GM23338 (cell line): Measurements from ENCODE around the gene USP48. TPM values are rescaled to one million over a fixed set of nuclear protein-coding genes. Genes with fewer than 3 reads are reported as not detected.

ENCODE experiments used
- ATAC-seq: fragments of 200-7000 bp; cut with Tn5 transposase; 3 replicates; pipeline ENCODE4 v1.9.1; 2020
- DNase-seq: peaks from one replicate; pipeline ENCODE4 v3.0.0-alpha.2; 2015; ENCODE audit warnings: low spot score
- H2AFZ ChIP-seq: fragments of 200-600 bp; sonication (generic); 2 replicates; pipeline ENCODE4 v1.8.0; 2016; ENCODE audit warnings: antibody characterized with exemption, mild to moderate bottlenecking, moderate library complexity
- H3F3A ChIP-seq: fragments of 200-600 bp; sonication (generic); replicated peaks from 2 replicates; pipeline ENCODE4 v1.8.0; 2017; ENCODE audit warnings: antibody characterized with exemption, mixed run types, low read depth
- H3K27ac ChIP-seq: fragments of 200-600 bp; sonication (generic); 2 replicates; pipeline ENCODE4 v1.6.1; 2016; ENCODE audit warnings: low read depth
- H3K27me3 ChIP-seq: fragments of 200-600 bp; sonication (generic); 2 replicates; pipeline ENCODE4 v1.8.0; 2016; ENCODE audit warnings: mild to moderate bottlenecking, mixed run types, moderate library complexity; ENCODE audit not compliant: insufficient read depth
- H3K36me3 ChIP-seq: fragments of 200-600 bp; sonication (generic); 2 replicates; pipeline ENCODE4 v1.8.0; 2016; ENCODE audit warnings: mild to moderate bottlenecking; ENCODE audit not compliant: insufficient read depth
- H3K4me1 ChIP-seq: fragments of 200-600 bp; sonication (generic); 2 replicates; pipeline ENCODE4 v1.8.0; 2016; ENCODE audit warnings: mild to moderate bottlenecking, moderate library complexity; ENCODE audit not compliant: insufficient read depth
- H3K4me2 ChIP-seq: fragments of 200-600 bp; sonication (generic); 2 replicates; pipeline ENCODE4 v1.7.1; 2017; ENCODE audit warnings: mixed run types
- H3K4me3 ChIP-seq: fragments of 200-600 bp; sonication (generic); 2 replicates; pipeline ENCODE4 v1.6.1; 2016; ENCODE audit warnings: mixed run types
- H3K79me2 ChIP-seq: fragments of 200-600 bp; sonication (generic); replicated peaks from 2 replicates; pipeline ENCODE4 v1.8.0; 2017; ENCODE audit warnings: mild to moderate bottlenecking; ENCODE audit not compliant: insufficient read depth
- H3K9me2 ChIP-seq: fragments of 200-600 bp; sonication (generic); 2 replicates; pipeline ENCODE4 v1.8.0; 2017; ENCODE audit not compliant: insufficient read depth
- H4K20me1 ChIP-seq: fragments of 200-600 bp; sonication (generic); replicated peaks from 2 replicates; pipeline ENCODE4 v1.8.0; 2017; ENCODE audit warnings: mild to moderate bottlenecking; ENCODE audit not compliant: insufficient read depth
- H3K27ac Mint-ChIP-seq: 2 replicates; pipeline ENCODE4 v1.8.0; 2020; ENCODE audit warnings: inconsistent platforms, mild to moderate bottlenecking, moderate library complexity, mixed read lengths
- H3K27me3 Mint-ChIP-seq: 3 replicates; pipeline ENCODE4 v1.8.0; 2022; ENCODE audit warnings: low read depth, mild to moderate bottlenecking, moderate library complexity, mixed read lengths, inconsistent platforms; ENCODE audit not compliant: insufficient read depth, poor library complexity
- H3K36me3 Mint-ChIP-seq: 3 replicates; pipeline ENCODE4 v1.8.0; 2021; ENCODE audit warnings: low read depth, mild to moderate bottlenecking, inconsistent platforms, moderate library complexity, mixed read lengths
- H3K4me1 Mint-ChIP-seq: 3 replicates; pipeline ENCODE4 v1.8.0; 2020; ENCODE audit warnings: mild to moderate bottlenecking, inconsistent platforms, mixed read lengths
- H3K4me3 Mint-ChIP-seq: 3 replicates; pipeline ENCODE4 v1.8.0; 2021; ENCODE audit warnings: moderate library complexity, mild to moderate bottlenecking, inconsistent platforms, mixed read lengths
- H3K9me3 Mint-ChIP-seq: 3 replicates; pipeline ENCODE4 v1.8.0; 2020; ENCODE audit warnings: moderate library complexity, mild to moderate bottlenecking, inconsistent platforms, mixed read lengths
- EZH2phosphoT487 ChIP-seq: fragments of 200-600 bp; sonication (generic); IDR thresholded peaks from one replicate; pipeline ENCODE4 v1.8.1; 2018; ENCODE audit warnings: antibody characterized with exemption; ENCODE audit not compliant: unreplicated experiment
- POLR2AphosphoS5 ChIP-seq: IDR thresholded peaks from 2 replicates; pipeline ENCODE4 v1.6.1; 2016; ENCODE audit warnings: antibody characterized with exemption, low read depth
- STAT1 ChIP-seq: IDR thresholded peaks from one replicate; pipeline ENCODE4 v1.6.1; 2016; ENCODE audit warnings: antibody characterized with exemption; ENCODE audit not compliant: unreplicated experiment
- ZNF114 ChIP-seq: fragments of 250-450 bp; sonication (Bioruptor Pico); IDR thresholded peaks from 2 replicates; pipeline ENCODE4 v1.5.0; 2020; ENCODE audit warnings: mild to moderate bottlenecking, moderate library complexity
- ZNF331 ChIP-seq: fragments of 250-450 bp; sonication (Bioruptor Pico); IDR thresholded peaks from 2 replicates; pipeline ENCODE4 v1.5.0; 2020; ENCODE audit warnings: low read depth, mild to moderate bottlenecking, moderate library complexity
- polyA plus RNA-seq: library from polyadenylated mRNA; unstranded; fragments of >200 nt; fragmentation: Nextera tagmentation; extraction: Ambion mirVana; gene quantifications from 2 replicates; pipeline ENCODE4 v1.2.1, GENCODE V29; 2016
- total RNA-seq: library from RNA; depleted of rRNA; stranded (reverse); fragments of >200 nt; shearing (Covaris generic); gene quantifications from 2 replicates; pipeline ENCODE4 v1.2.3, GENCODE V29; 2014
- TF ChIP-seq, protein P1 (sequence below): fragments of 250-450 bp; sonication (Bioruptor Pico); IDR thresholded peaks from 2 replicates; pipeline ENCODE4 v1.5.0; 2020; ENCODE audit warnings: mild to moderate bottlenecking, moderate library complexity
- TF ChIP-seq, protein P2 (sequence below), 2 experiments: fragments of 200-600 bp in 1 of 2; sonication (generic) in 1 of 2; conservative IDR thresholded peaks; 2 replicates each; pipeline versions ENCODE4 v1.5.1 to v1.6.1; 2016 to 2017; ENCODE audit warnings: antibody characterized with exemption in 2 of 2, low read depth in 2 of 2, mild to moderate bottlenecking in 2 of 2, moderate library complexity in 1 of 2

The USP48 gene
- total and polyA plus RNA-seq, 2 experiments from 2014 or later: 85.9 to 151 TPM

DNA sequence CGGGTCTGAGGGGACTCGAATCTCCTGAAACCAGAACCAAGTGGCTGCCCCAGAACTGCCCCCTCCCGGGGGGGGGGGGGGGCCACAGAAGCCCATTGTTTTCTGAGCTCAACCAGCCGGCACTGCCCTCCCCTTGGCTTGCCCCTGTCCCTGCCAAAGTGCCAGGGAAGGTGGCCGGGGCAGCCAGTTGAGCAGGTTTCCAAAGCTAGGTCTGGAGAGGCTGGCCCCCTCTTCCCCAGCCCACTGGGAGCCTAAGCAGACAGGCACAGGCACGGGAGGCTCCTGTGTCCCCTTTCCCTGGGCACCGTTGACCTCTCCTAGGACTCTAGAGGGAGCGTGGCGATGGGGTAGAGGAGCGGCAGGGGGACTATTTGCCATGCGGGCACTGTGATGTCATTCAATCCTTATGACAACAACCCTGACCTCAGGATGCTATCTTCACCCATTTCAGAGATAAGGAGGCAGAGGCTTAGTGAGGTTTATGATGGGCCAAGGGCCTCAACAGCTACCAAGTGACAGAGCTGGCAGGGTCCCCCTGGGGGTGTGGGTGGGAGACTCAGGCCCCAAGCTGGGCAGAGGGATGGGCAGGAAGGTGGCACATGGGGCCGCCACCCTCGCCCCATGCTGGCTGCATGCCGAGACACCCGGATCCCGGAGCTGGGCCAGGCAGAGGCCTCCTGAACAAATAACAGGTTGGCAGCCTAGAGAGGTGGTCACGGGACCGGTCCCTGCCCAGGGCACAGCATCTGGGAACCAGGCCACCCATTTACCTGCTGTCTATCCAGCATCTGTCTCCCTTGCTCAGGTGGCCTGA is 148.8 kb downstream of the USP48 start (continued):
- TF ChIP-seq, protein P1, sequence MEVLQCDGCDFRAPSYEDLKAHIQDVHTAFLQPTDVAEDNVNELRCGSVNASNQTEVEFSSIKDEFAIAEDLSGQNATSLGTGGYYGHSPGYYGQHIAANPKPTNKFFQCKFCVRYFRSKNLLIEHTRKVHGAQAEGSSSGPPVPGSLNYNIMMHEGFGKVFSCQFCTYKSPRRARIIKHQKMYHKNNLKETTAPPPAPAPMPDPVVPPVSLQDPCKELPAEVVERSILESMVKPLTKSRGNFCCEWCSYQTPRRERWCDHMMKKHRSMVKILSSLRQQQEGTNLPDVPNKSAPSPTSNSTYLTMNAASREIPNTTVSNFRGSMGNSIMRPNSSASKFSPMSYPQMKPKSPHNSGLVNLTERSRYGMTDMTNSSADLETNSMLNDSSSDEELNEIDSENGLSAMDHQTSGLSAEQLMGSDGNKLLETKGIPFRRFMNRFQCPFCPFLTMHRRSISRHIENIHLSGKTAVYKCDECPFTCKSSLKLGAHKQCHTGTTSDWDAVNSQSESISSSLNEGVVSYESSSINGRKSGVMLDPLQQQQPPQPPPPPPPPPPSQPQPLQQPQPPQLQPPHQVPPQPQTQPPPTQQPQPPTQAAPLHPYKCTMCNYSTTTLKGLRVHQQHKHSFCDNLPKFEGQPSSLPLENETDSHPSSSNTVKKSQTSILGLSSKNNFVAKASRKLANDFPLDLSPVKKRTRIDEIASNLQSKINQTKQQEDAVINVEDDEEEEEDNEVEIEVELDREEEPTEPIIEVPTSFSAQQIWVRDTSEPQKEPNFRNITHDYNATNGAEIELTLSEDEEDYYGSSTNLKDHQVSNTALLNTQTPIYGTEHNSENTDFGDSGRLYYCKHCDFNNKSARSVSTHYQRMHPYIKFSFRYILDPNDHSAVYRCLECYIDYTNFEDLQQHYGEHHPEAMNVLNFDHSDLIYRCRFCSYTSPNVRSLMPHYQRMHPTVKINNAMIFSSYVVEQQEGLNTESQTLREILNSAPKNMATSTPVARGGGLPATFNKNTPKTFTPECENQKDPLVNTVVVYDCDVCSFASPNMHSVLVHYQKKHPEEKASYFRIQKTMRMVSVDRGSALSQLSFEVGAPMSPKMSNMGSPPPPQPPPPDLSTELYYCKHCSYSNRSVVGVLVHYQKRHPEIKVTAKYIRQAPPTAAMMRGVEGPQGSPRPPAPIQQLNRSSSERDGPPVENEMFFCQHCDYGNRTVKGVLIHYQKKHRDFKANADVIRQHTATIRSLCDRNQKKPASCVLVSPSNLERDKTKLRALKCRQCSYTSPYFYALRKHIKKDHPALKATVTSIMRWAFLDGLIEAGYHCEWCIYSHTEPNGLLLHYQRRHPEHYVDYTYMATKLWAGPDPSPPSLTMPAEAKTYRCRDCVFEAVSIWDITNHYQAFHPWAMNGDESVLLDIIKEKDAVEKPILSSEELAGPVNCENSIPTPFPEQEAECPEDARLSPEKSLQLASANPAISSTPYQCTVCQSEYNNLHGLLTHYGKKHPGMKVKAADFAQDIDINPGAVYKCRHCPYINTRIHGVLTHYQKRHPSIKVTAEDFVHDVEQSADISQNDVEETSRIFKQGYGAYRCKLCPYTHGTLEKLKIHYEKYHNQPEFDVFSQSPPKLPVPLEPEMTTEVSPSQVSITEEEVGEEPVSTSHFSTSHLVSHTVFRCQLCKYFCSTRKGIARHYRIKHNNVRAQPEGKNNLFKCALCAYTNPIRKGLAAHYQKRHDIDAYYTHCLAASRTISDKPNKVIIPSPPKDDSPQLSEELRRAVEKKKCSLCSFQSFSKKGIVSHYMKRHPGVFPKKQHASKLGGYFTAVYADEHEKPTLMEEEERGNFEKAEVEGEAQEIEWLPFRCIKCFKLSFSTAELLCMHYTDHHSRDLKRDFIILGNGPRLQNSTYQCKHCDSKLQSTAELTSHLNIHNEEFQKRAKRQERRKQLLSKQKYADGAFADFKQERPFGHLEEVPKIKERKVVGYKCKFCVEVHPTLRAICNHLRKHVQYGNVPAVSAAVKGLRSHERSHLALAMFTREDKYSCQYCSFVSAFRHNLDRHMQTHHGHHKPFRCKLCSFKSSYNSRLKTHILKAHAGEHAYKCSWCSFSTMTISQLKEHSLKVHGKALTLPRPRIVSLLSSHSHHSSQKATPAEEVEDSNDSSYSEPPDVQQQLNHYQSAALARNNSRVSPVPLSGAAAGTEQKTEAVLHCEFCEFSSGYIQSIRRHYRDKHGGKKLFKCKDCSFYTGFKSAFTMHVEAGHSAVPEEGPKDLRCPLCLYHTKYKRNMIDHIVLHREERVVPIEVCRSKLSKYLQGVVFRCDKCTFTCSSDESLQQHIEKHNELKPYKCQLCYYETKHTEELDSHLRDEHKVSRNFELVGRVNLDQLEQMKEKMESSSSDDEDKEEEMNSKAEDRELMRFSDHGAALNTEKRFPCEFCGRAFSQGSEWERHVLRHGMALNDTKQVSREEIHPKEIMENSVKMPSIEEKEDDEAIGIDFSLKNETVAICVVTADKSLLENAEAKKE (CRISPR knock-in tag): no peak
- TF ChIP-seq ZNF114 (CRISPR knock-in tag): no peak

- no peak overlapping the region for H3K4me2 ChIP-seq
- no peaks in the 10 kb centered on the region; the same call in 1 of the 2 replicates for H4K20me1 ChIP-seq
- Mint-ChIP-seq H3K4me3 (no peak overlapping the region), H3K4me1 (peaks cover 33% of the 10 kb centered on the region), H3K27ac (no peak overlapping the region), H3K36me3 (no peaks in the 10 kb centered on the region), H3K9me3 (no peaks in the 10 kb centered on the region; the same call in 2 of the 3 replicates), H3K27me3 (peaks cover 9% of the 10 kb centered on the region)
- no peak overlapping the region for H3K27ac ChIP-seq
- H3K4me3 ChIP-seq: no peak overlapping the region
- ATAC-seq (no peak), DNase-seq (no peak)
- H3K4me1 ChIP-seq: peaks cover 35% of the 10 kb centered on the region
- no peaks in the 10 kb centered on the region; the same call in 1 of the 2 replicates for H3F3A ChIP-seq
- no peaks in the 10 kb centered on the region for H3K79me2 ChIP-seq
- no peak overlapping the region for H2AFZ ChIP-seq
- H3K36me3 ChIP-seq: no peaks in the 10 kb centered on the region
- no peaks in the 10 kb centered on the region for H3K9me2 ChIP-seq
- no peaks in the 10 kb centered on the region for H3K27me3 ChIP-seq
- TF ChIP-seq STAT1 (no peak), ZNF114 (CRISPR knock-in tag) (no peak), POLR2AphosphoS5 (no peak), ZNF331 (no peak), EZH2phosphoT487 (no peak)
- TF ChIP-seq, protein P2, sequence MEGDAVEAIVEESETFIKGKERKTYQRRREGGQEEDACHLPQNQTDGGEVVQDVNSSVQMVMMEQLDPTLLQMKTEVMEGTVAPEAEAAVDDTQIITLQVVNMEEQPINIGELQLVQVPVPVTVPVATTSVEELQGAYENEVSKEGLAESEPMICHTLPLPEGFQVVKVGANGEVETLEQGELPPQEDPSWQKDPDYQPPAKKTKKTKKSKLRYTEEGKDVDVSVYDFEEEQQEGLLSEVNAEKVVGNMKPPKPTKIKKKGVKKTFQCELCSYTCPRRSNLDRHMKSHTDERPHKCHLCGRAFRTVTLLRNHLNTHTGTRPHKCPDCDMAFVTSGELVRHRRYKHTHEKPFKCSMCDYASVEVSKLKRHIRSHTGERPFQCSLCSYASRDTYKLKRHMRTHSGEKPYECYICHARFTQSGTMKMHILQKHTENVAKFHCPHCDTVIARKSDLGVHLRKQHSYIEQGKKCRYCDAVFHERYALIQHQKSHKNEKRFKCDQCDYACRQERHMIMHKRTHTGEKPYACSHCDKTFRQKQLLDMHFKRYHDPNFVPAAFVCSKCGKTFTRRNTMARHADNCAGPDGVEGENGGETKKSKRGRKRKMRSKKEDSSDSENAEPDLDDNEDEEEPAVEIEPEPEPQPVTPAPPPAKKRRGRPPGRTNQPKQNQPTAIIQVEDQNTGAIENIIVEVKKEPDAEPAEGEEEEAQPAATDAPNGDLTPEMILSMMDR (conservative IDR thresholded peaks at IDR 0.05; ENCODE audit: low read depth in 2 of 2): no peak
Observed at GRCh38 chr1:21633141-21633755, 149.7 kb downstream of the USP48 start.
